ENCODE data around the gene KIAA1958. TPM values are rescaled to one million over a fixed set of nuclear protein-coding genes. Genes with fewer than 3 reads are reported as not detected.

Gene KIAA1958
- total RNA-seq, 1 donor from 2014 or later = 2.0 TPM

DNA sequence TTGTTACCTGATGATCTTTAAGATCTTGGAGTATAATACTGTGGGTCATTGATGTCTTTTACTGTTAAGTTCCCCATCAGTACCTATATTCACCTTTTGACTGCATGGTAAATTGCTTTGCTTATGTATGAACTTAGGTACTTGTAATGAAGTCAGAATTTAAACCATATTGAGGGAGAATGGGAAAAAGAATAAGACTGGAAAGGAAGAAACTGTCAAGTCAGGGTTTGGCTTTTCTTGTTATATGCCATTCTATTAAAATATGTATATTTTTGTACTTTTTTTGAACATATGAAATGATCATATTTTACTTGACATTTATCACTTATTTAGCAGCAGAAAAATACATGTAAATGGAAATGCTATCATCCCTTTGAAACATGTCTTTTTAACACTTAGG is 58.6 kb downstream of the KIAA1958 start:
- intact Hi-C loops (cut with DNase I) = no loop called here
- Histone ChIP-seq H3K9me3 (no peaks in the 10 kb centered on the region), H3K4me1 (no peaks in the 10 kb centered on the region), H3K27ac (no peak overlapping the region), H3K27me3 (no peaks in the 10 kb centered on the region), H3K4me3 (no peak overlapping the region), H3K36me3 (no peaks in the 10 kb centered on the region)
- TF ChIP-seq, protein P1, sequence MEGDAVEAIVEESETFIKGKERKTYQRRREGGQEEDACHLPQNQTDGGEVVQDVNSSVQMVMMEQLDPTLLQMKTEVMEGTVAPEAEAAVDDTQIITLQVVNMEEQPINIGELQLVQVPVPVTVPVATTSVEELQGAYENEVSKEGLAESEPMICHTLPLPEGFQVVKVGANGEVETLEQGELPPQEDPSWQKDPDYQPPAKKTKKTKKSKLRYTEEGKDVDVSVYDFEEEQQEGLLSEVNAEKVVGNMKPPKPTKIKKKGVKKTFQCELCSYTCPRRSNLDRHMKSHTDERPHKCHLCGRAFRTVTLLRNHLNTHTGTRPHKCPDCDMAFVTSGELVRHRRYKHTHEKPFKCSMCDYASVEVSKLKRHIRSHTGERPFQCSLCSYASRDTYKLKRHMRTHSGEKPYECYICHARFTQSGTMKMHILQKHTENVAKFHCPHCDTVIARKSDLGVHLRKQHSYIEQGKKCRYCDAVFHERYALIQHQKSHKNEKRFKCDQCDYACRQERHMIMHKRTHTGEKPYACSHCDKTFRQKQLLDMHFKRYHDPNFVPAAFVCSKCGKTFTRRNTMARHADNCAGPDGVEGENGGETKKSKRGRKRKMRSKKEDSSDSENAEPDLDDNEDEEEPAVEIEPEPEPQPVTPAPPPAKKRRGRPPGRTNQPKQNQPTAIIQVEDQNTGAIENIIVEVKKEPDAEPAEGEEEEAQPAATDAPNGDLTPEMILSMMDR (IDR thresholded peaks at IDR 0.05) = no peak
- DNase-seq (ENCODE audit: low spot score in 2 of 2) = no peak

DNA sequence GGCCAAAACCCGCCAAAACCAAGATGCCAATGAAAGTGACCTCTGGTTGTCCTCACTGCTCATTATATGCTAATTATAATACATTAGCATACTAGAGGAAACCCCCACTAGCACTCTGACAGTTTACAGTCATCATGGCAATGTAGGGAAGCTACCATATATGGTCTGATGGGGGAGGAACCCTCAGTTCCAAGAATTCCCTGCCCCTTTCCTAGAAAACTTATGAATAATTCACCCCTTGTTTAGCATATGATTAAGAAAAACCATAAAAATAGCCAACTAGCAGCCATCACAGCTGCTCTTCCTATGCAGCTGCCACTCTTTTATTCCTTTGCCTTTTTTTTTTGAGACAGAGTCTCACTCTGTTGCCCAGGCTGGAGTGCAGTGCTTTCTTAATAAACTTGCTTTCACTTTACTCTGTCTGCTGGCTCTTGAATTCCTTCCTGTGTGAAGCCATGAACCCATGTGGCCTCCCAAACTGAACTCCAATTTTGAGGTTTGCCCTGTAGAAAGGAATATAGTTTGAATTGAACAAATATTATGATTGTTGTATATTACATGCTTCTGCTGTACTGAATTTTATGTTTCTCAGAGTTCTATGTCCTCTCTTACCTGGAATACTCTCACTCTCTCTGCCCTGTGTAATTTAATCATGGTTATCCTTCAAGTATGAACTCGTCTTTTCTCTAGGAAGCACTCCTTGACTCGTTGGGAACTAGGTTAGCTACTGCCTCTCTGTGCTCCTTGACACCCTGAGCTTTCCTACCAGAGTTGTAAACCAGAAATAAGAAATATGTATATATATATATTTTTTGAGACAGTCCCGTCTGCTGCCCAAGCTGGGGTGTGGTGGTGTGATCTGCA is 59.8 kb downstream of the KIAA1958 start:
- intact Hi-C loops (cut with DNase I) = no loop called here
- H3K36me3 ChIP-seq = no peaks in the 10 kb centered on the region
- H3K4me3 ChIP-seq = no peak overlapping the region
- no peaks in the 10 kb centered on the region for H3K4me1 ChIP-seq
- no peaks in the 10 kb centered on the region for H3K27me3 ChIP-seq
- H3K9me3 ChIP-seq = no peaks in the 10 kb centered on the region
- no peak for DNase-seq (ENCODE audit: low spot score in 2 of 2)
- no peak overlapping the region for H3K27ac ChIP-seq
- TF ChIP-seq, protein P1 (IDR thresholded peaks at IDR 0.05) = no peak

DNA sequence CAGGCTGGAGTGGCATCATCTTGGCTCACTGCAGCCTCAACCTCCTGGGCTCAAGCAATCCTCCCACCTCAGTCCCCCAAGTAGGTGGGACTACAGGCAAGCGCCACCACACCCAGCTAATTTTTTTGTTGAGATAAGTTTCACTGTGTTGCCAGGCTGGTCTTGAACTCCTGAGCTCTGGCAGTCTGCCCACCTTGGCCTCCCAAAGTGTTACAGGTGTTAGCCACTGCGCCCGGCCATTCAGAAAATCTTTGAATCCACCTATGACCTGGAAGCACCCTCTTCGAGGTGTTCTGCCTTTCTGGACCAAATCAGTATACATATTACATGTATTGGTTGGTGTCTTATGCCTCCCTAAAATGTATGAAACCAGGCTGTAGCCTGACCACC is 61.4 kb downstream of the KIAA1958 start:
- intact Hi-C loops (cut with DNase I) = no loop called here
- H3K9me3 ChIP-seq = no peaks in the 10 kb centered on the region
- TF ChIP-seq, protein P1 (IDR thresholded peaks at IDR 0.05) = no peak

DNA sequence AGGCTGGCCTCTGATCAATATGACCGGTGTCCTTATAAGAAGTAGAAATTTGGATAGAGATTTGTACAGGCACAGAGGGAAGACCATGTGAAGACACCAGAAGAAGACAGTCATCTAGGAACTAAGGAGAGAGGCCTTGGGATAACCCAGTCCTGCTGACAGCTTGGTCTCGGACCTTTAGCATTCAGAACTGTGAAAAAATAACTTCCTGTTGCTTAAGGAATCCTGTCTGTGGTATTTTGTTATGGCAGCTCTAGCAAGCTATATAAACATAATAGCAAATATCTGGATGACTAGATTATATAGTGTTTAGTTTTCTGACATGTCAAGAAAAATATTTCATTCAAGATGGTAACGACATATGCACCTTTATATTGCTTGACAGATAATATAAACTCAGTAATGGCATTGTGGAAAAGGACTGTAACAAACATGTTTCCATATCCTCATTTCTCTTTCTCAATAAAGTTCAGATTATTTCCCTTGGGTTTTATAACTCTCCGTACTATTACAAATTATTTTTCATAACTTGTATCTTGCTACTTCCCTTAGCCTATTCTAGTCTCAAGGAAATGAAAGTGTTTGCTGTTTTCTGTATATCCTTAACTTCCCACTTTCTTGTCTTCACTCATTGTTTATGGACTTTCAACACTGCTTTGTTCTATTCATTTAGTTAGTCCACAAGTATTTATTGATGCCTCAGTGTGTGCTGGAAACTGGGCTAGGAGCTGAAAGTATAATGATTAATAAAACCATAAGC is 62.4 kb downstream of the KIAA1958 start:
- Histone ChIP-seq H3K27ac (no peak overlapping the region), H3K4me1 (peaks cover 0 to 10% of the 10 kb centered on the region in 2 donors), H3K4me3 (no peak overlapping the region), H3K36me3 (no peaks in the 10 kb centered on the region), H3K9me3 (no peaks in the 10 kb centered on the region), H3K27me3 (no peaks in the 10 kb centered on the region)
- intact Hi-C loops (cut with DNase I) = no loop called here
- no peak for DNase-seq (ENCODE audit: low spot score in 2 of 2)
- TF ChIP-seq, protein P1 (IDR thresholded peaks at IDR 0.05) = no peak

More for the DNA sequence above, 61.4 kb downstream of the KIAA1958 start:
- no peaks in the 10 kb centered on the region for H3K27me3 ChIP-seq
- H3K36me3 ChIP-seq = no peaks in the 10 kb centered on the region
- H3K4me3 ChIP-seq = no peak overlapping the region
- H3K4me1 ChIP-seq = peaks cover 0 to 6% of the 10 kb centered on the region in 2 donors
- no peak overlapping the region for H3K27ac ChIP-seq
- DNase-seq (ENCODE audit: low spot score in 2 of 2) = no peak

DNA sequence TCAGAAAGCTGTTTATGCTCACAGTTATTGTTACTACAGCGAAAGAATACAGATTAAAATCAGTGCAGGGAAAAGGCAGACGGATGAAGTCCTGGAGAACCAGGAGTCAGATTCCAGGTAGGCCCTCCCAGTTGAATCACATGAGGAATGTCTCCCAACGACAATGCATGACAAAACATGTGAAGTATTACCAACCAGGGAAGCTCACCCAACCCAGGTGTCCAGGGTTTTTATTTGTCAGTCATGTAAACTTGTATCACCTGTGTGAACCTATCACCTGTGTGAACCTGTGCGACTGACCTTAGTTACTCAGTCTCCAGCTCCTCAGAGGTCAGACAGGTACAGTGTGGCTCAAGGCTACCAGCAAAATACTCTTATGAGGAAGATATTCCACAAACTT is 63.9 kb downstream of the KIAA1958 start:
- Histone ChIP-seq H3K27ac (no peak overlapping the region), H3K4me3 (no peak overlapping the region), H3K4me1 (peaks cover 0 to 10% of the 10 kb centered on the region in 2 donors), H3K27me3 (no peaks in the 10 kb centered on the region), H3K36me3 (no peaks in the 10 kb centered on the region), H3K9me3 (no peaks in the 10 kb centered on the region)
- DNase-seq (ENCODE audit: low spot score in 2 of 2) = no peak
- TF ChIP-seq, protein P1 (IDR thresholded peaks at IDR 0.05) = no peak
- intact Hi-C loops (cut with DNase I) = no loop called here

Measured in ascending aorta (tissue), 2 donors.